ENCODE measurements around the gene ARHGAP20.

- TF ChIP-seq, protein P1, sequence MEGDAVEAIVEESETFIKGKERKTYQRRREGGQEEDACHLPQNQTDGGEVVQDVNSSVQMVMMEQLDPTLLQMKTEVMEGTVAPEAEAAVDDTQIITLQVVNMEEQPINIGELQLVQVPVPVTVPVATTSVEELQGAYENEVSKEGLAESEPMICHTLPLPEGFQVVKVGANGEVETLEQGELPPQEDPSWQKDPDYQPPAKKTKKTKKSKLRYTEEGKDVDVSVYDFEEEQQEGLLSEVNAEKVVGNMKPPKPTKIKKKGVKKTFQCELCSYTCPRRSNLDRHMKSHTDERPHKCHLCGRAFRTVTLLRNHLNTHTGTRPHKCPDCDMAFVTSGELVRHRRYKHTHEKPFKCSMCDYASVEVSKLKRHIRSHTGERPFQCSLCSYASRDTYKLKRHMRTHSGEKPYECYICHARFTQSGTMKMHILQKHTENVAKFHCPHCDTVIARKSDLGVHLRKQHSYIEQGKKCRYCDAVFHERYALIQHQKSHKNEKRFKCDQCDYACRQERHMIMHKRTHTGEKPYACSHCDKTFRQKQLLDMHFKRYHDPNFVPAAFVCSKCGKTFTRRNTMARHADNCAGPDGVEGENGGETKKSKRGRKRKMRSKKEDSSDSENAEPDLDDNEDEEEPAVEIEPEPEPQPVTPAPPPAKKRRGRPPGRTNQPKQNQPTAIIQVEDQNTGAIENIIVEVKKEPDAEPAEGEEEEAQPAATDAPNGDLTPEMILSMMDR (conservative IDR thresholded peaks at IDR 0.05) = no peak
- TF ChIP-seq EZH2 (IDR thresholded peaks at IDR 0.05; ENCODE audit: low read depth) = no peak
Observed at GRCh38 chr11:110716361-110716760, 4.1 kb upstream of the ARHGAP20 start.

Measured in PC-9 (cell line).